HUES6 (cell line): ENCODE measurements around the gene PI4KA.
"Not testable (repeated sequence)": the region's sequence is repeated elsewhere in the genome, so short reads cannot be mapped to it uniquely, and the experiment has no call there.

Experiments
- H3K27ac ChIP-seq: 2 replicates; pipeline ENCODE4 v1.7.0; 2013; ENCODE audit warnings: low read depth, mild to moderate bottlenecking, low read length, inconsistent platforms
- H3K27me3 ChIP-seq: 2 replicates; pipeline ENCODE4 v1.6.1; 2013; ENCODE audit warnings: low read length; ENCODE audit not compliant: control insufficient read depth, insufficient read depth
- H3K36me3 ChIP-seq: 2 replicates; pipeline ENCODE4 v1.6.1; 2013; ENCODE audit warnings: low read length; ENCODE audit not compliant: control insufficient read depth, insufficient read depth
- H3K4me1 ChIP-seq: 2 replicates; pipeline ENCODE4 v1.6.1; 2013; ENCODE audit warnings: low read length; ENCODE audit not compliant: control insufficient read depth, insufficient read depth
- H3K4me3 ChIP-seq: 2 replicates; pipeline ENCODE4 v1.5.1; 2013; ENCODE audit warnings: low read depth, low read length
- H3K9ac ChIP-seq: one replicate; pipeline ENCODE4 v1.6.1; 2013; ENCODE audit warnings: mild to moderate bottlenecking, low read length
- H3K9me3 ChIP-seq: 2 replicates; pipeline ENCODE4 v1.6.1; 2013; ENCODE audit warnings: low read depth, low read length; ENCODE audit not compliant: control insufficient read depth, insufficient read depth

The PI4KA gene

DNA sequence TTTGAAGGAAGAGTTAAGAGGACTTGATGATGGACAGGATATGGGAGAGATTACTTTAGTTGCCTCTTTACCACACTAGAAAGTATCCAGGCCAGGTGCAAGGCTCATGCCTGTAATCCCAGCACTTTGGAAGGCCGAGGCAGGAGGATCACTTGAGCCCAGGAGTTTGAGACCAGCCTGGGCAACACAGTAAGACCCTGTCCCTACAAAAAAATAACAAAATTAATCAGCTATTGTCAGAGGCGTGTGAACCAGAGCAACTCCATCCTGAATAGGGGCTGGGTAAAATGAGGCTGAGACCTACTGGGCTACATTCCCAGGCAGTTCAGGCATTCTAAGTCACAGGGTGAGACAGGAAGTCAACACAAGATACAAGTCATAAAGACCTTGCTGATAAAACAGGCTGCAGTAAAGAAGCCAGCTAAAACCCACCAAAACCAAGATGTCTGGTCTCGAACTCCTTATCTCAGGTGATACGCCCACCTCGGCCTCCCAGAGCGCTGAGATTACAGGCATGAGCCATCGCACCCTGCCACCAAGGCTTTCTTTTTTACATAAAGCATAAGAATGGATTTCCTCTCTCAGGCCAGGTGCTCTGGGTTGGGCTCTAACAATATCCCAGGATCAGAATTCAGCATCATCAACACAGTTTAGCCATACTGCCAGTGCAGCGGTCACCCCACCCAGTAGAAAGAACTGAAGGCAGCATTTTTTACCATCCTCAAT is 17.8 kb downstream of the PI4KA start:
- no peaks in the 10 kb centered on the region for H3K27me3 ChIP-seq
- peaks cover 15% of the 10 kb centered on the region for H3K4me1 ChIP-seq
- H3K4me3 ChIP-seq, result no peak overlapping the region
- H3K36me3 ChIP-seq, result no peaks in the 10 kb centered on the region
- no peak overlapping the region for H3K27ac ChIP-seq
- no peaks in the 10 kb centered on the region for H3K9me3 ChIP-seq
- H3K9ac ChIP-seq, result no peak overlapping the region

DNA sequence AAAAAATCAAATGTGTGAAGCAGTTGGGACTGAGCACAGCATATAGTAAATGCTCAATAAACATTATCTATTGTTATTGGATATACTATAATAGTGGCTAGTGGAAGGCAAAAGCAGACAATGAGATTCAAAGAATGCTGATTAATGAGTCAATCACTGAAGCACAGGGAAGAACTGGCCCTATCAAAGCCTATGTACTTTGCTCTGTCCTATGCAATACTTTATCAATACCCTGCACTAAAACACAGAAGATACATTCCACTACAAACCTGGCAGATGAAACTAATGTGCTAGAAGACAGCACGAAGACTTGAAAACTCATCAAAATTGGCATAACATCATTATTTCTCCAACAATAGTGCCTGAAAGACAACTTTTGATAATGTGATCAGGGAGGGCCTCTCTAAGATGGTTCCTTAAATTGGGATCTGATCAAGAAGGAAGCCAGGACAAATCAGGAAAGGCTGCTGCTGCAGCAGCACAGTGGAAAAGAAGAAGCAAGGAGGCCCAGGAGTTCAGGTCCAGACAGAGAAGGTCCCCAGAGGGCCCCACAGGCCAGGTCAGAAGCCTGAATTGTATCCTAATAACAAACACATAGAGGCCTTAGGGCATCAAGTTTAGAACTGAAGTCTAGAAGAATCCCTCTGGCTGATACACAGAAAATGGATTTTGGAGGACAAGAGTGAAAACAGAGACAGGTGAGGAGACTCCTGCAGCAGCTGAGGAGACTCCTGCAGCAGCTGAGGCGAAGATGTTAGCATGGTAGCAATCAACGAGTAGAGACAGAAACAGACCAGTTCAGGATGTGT is 18.6 kb downstream of the PI4KA start:
- H3K27me3 ChIP-seq, result no peaks in the 10 kb centered on the region
- H3K9me3 ChIP-seq, result no peaks in the 10 kb centered on the region
- H3K4me3 ChIP-seq, result no peak overlapping the region
- H3K4me1 ChIP-seq, result peaks cover 15% of the 10 kb centered on the region
- H3K9ac ChIP-seq, result no peak overlapping the region
- H3K27ac ChIP-seq, result no peak overlapping the region
- H3K36me3 ChIP-seq, result no peaks in the 10 kb centered on the region

DNA sequence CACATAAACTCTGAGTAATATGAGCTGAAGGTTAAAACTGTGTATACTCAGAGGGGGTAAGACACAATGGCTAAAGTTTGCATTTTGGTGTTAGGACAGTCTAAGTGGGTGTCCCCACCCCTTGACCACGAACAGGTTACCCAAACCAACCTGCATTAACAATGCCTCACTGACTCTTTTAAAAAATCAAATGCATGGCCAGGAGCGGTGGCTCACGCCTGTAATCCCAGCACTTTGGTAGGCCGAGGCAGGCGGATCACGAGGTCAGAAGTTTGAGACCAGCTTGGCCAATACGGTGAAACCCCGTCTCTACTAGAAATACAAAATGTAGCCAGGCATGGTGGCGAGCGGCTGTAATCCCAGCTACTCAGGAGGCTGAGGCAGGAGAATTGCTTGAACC is 19.3 kb downstream of the PI4KA start:
- H3K27ac ChIP-seq, H3K4me3 ChIP-seq, H3K36me3 ChIP-seq, H3K27me3 ChIP-seq, H3K9me3 ChIP-seq, H3K9ac ChIP-seq: not testable (repeated sequence)
- peaks cover 15% of the 10 kb centered on the region for H3K4me1 ChIP-seq

DNA sequence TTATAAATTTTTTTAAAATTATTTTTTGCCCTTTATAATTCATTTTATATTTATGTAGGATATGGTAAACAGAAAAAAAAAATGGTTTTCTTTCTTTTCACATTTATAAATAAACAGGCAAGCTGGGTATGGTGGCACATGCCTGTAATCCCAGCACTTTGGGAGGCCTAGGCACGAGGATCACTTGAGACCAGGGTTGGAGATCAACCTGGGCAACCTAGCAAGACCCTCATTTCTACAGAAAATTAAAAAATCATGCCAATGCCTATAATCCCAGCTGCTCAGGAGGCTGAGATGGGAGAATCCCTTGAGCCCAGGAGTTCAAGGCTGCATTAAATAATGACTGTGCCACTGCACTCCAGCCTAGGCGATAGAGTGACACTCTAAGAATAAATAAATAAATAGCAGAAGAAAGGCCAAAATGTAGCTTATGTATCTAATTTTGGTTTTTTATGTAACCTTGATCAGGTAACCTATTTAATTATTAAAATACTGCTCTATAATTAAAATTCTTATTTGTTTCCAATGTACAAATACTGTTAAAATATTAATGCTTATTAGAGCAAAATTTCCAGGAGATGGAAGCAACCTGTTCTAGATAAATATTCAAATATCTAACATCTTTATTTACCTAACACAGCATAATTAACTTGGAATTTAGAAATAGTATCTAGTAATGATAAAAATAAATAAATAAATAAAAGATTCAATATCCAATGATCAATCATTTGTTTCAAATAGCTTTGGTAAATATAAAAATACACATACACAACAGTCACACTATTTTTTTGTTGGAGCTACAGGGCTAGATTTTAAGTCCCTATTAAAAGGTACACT is 21.4 kb downstream of the PI4KA start:
- H3K27ac ChIP-seq, result no peak overlapping the region
- H3K9me3 ChIP-seq, result no peaks in the 10 kb centered on the region
- H3K4me1 ChIP-seq, result peaks cover 15% of the 10 kb centered on the region
- no peaks in the 10 kb centered on the region for H3K27me3 ChIP-seq
- H3K4me3 ChIP-seq, result no peak overlapping the region
- H3K36me3 ChIP-seq, result peaks cover 10% of the 10 kb centered on the region
- H3K9ac ChIP-seq, result no peak overlapping the region

DNA sequence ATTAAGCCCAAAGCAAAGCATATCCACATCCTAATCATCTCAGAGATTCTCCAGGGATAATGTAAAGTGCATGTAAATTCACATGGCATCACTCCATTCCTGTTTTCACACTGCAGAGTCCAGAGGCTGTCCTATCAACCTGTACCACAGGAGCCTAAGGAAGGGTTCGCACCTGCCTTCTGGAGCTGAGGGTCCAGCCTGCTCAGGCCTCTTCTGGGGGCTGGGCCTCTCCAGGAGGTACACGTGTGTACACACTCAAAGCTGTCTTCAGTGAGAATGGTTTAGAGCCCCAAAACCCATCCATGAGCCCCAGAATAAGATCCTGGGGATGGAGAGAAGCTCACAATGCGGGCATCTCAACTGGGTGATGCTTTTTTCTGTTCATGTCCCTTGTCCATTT is 23.9 kb downstream of the PI4KA start:
- Histone ChIP-seq H3K4me1 (no peaks in the 10 kb centered on the region), H3K36me3 (peaks cover 10% of the 10 kb centered on the region), H3K9me3 (no peaks in the 10 kb centered on the region), H3K27ac (no peak overlapping the region), H3K4me3 (no peak overlapping the region), H3K27me3 (no peaks in the 10 kb centered on the region), H3K9ac (no peak overlapping the region)

DNA sequence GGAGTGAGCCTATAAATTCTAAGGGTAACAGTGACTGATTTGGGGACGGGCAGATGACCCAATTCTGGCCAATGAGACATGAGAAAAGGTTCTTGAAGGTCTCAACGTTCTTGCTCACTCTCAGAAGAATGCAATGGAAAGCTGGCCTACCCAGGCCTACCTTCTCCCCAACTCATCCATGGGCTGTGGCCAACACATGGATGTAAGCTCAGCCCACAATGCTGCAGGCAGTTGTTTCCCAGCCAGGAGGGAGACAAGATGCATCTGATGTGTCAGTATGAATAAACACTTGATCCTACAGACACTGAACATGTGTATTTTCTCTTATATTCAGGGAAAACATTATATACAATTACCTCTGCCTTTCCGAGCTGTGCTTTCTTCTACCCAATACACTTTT is 24.4 kb downstream of the PI4KA start:
- no peak overlapping the region for H3K9ac ChIP-seq
- H3K36me3 ChIP-seq, result peaks cover 10% of the 10 kb centered on the region
- H3K9me3 ChIP-seq, result no peaks in the 10 kb centered on the region
- no peaks in the 10 kb centered on the region for H3K4me1 ChIP-seq
- no peaks in the 10 kb centered on the region for H3K27me3 ChIP-seq
- H3K27ac ChIP-seq, result no peak overlapping the region
- H3K4me3 ChIP-seq, result no peak overlapping the region

DNA sequence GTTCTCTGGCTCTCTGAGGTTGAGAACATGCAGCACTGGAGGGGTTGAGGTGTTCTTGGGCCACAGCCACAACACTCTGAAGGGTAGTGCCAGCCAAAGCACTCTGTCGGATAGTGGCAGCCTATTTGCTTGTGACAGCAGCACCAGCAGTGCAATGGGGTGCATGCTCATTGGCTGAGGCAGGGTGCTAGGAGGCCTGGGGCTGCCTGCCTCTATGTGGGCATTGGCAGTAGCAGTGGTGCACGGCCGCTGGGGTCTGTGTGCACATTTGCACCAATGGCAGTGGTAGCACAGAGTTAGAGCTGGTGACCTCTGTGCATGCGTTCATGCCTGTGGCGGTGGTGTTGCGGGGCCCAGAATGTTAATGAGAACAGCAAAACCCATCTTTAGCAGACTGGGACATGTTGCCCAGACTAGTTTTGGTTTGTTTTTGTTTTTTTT is 25.4 kb downstream of the PI4KA start:
- Histone ChIP-seq H3K36me3 (peaks cover 10% of the 10 kb centered on the region), H3K4me3 (no peak overlapping the region), H3K4me1 (no peaks in the 10 kb centered on the region), H3K27me3 (no peaks in the 10 kb centered on the region), H3K27ac (no peak overlapping the region), H3K9me3 (no peaks in the 10 kb centered on the region), H3K9ac (no peak overlapping the region)

DNA sequence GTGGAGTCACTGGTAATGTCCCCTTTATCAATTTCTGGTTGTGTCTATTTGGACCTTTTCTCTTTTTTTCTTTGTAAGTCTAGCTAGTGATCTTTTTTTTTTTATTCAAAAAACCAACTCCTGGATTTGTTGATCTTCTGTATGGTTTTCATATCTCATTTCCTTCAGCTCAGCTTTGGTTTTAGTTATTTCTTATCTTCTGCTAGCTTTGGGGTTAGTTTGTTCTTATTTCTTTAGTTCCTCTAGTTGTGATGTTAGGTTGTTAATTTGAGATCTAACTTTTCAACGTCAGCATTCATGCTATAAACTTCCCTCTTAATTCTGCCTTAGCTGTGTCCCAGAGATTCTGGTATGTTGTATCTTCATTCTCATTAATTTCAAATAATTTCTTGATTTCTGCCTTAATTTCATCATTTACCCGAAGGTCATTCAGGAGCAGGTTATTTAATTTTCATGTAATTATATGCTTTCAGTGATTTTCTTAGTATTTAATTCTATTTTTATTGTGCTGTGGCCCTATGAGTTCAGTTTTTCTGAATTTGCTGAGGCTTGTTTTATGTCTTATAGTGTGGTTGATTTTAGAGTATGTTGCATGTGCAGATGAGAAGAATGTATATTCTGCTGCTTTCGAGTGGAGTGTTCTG is 29.0 kb downstream of the PI4KA start:
- H3K36me3 ChIP-seq, result peaks cover 10% of the 10 kb centered on the region
- H3K9me3 ChIP-seq, result no peaks in the 10 kb centered on the region
- no peak overlapping the region for H3K4me3 ChIP-seq
- H3K4me1 ChIP-seq, result no peaks in the 10 kb centered on the region
- no peaks in the 10 kb centered on the region for H3K27me3 ChIP-seq
- H3K9ac ChIP-seq, result no peak overlapping the region
- no peak overlapping the region for H3K27ac ChIP-seq

DNA sequence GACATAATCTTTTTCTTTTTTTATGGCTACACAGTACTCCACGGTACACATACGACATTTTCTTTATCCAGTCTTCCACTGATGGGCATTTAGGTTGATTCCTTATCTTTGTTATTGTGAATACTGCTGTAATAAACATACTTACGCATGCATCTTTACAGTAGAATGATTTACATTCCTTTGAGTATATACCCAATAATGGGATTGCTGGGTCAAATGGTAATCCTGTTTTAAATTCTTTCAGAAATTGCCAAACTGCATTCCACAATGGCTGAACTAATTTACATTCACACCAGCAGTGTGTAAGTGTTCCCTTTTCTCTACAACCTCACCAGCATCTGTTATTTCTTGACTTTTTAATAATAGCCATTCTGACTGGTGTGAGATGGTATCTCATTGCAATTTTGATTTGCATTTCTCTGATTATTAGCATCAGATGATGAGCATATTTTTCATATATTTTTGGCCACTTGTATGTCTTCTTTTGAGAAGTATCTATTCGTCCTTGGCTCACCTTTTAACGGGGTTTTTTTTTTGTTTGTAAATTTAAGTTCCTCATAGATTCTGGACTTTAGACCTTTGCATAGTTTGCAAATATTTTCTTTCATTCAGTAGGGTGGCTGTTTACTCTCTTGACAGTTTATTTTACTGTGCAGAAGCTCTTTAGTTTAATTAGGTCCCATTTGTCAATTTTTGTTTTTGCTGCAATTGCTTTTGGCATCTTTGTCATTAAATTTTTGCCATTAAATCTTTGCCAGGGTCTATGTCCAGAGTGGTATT is 32.0 kb downstream of the PI4KA start:
- H3K9me3 ChIP-seq, H3K4me3 ChIP-seq, H3K36me3 ChIP-seq, H3K4me1 ChIP-seq, H3K27me3 ChIP-seq, H3K9ac ChIP-seq, H3K27ac ChIP-seq: not testable (repeated sequence)

DNA sequence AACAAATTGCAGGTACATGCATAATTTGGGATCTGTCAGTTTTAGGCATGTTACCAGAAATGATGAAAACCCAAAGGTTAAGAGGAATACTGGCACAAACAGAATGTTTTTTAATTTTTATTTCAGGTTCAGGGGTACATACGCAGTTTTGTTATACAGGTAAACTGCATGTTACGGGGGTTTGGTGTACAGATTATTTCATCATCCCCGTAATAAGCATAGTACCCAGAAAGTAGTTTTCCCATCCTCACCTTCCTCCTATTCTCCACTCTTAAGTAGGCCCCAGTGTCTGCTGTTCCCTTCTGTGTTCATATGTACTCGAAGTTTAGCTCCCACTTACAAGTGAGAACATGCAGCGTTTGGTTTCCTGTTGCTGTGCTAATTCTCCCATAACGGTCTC is 33.0 kb downstream of the PI4KA start:
- H3K9ac ChIP-seq, result no peak overlapping the region
- H3K4me1 ChIP-seq, result no peaks in the 10 kb centered on the region
- H3K9me3 ChIP-seq, result no peaks in the 10 kb centered on the region
- no peak overlapping the region for H3K27ac ChIP-seq
- no peaks in the 10 kb centered on the region for H3K27me3 ChIP-seq
- peaks cover 7% of the 10 kb centered on the region for H3K36me3 ChIP-seq
- H3K4me3 ChIP-seq, result no peak overlapping the region
